HepG2 (cell line): ENCODE measurements around the gene ATP2A3. TPM values are rescaled to one million over a fixed set of nuclear protein-coding genes. Genes with fewer than 3 reads are reported as not detected.

ENCODE experiments used
- EP300 ChIP-seq, 3 experiments: sonication (generic) in 1 of 3; formaldehyde crosslinking in 1 of 3; IDR thresholded peaks; 2 replicates each; pipeline versions ENCODE4 v1.5.1 to v1.6.1; 2011 to 2020; ENCODE audit warnings: low read depth in 2 of 3, low read length in 2 of 3, borderline replicate concordance in 1 of 3, improper control_type of control experiment in 1 of 3, mild to moderate bottlenecking in 1 of 3, missing genetic modification reagents in 1 of 3, moderate library complexity in 1 of 3
- ESRRA ChIP-seq: sonication (generic); formaldehyde crosslinking; IDR thresholded peaks from 2 replicates; pipeline ENCODE4 v1.5.1; 2020; ENCODE audit warnings: mild to moderate bottlenecking, low read depth, missing genetic modification reagents
- HOXA9 ChIP-seq: sonication (generic); formaldehyde crosslinking; IDR thresholded peaks from 2 replicates; pipeline ENCODE4 v1.8.1; 2022; ENCODE audit warnings: missing genetic modification reagents, mild to moderate bottlenecking, moderate library complexity, borderline replicate concordance
- NCOA2 ChIP-seq: sonication (generic); formaldehyde crosslinking; IDR thresholded peaks from 2 replicates; pipeline ENCODE4 v1.8.0; 2022; ENCODE audit warnings: inconsistent platforms
- PITX1 ChIP-seq: sonication (generic); formaldehyde crosslinking; IDR thresholded peaks from 2 replicates; pipeline ENCODE4 v1.5.1; 2020; ENCODE audit warnings: mild to moderate bottlenecking, missing genetic modification reagents
- ZFYVE20 ChIP-seq: sonication (generic); formaldehyde crosslinking; IDR thresholded peaks from 2 replicates; pipeline ENCODE4 v1.8.0; 2023; ENCODE audit warnings: low read depth, mild to moderate bottlenecking, moderate library complexity, missing genetic modification reagents, borderline replicate concordance
- ZNF264 ChIP-seq: sonication (generic); formaldehyde crosslinking; IDR thresholded peaks from 2 replicates; pipeline ENCODE4 v1.4.0; 2020; ENCODE audit warnings: missing genetic modification reagents
- ZNF713 ChIP-seq: sonication (generic); formaldehyde crosslinking; IDR thresholded peaks from 2 replicates; pipeline ENCODE4 v1.4.0; 2020; ENCODE audit warnings: mild to moderate bottlenecking, missing genetic modification reagents
- polyA plus RNA-seq, 8 experiments: library from polyadenylated mRNA; depleted of rRNA in 3 of 8; stranded (reverse) in 7 of 8; unstranded in 1 of 8; fragments of >200 nt; fragmentation: Illumina TruSeq in 4 of 8; extraction: Trizol in 4 of 8; gene quantifications; 2 replicates each; pipeline versions ENCODE4 v1.2.1 to v1.2.3, GENCODE V29; 2011 to 2016; ENCODE audit warnings: low read depth in 4 of 8, missing spikeins in 1 of 8, mixed read lengths in 1 of 8; ENCODE audit not compliant: insufficient read depth in 1 of 8
- total RNA-seq, 5 experiments: library from RNA; depleted of rRNA; stranded (reverse); fragments of >200 nt; fragmentation: Illumina TruSeq; extraction: Trizol; gene quantifications; 2 replicates each; pipeline ENCODE4 v1.2.3, GENCODE V29; 2016; ENCODE audit warnings: low read depth in 1 of 5
- TF ChIP-seq, protein P1 (sequence below): sonication (generic); formaldehyde crosslinking; IDR thresholded peaks from 2 replicates; pipeline ENCODE4 v1.9.0; 2022; ENCODE audit warnings: low read depth, missing genetic modification reagents
- TF ChIP-seq, protein P2 (sequence below): sonication (generic); formaldehyde crosslinking; conservative IDR thresholded peaks from 2 replicates; pipeline ENCODE4 v1.5.0; 2020; ENCODE audit warnings: missing genetic modification reagents

The ATP2A3 gene
- total and polyA plus RNA-seq, 2 of the 13 experiments (the other 11 are each of a cell fraction or from before 2014, with no cell fraction given) = 0.07 TPM; not detected in 1

DNA sequence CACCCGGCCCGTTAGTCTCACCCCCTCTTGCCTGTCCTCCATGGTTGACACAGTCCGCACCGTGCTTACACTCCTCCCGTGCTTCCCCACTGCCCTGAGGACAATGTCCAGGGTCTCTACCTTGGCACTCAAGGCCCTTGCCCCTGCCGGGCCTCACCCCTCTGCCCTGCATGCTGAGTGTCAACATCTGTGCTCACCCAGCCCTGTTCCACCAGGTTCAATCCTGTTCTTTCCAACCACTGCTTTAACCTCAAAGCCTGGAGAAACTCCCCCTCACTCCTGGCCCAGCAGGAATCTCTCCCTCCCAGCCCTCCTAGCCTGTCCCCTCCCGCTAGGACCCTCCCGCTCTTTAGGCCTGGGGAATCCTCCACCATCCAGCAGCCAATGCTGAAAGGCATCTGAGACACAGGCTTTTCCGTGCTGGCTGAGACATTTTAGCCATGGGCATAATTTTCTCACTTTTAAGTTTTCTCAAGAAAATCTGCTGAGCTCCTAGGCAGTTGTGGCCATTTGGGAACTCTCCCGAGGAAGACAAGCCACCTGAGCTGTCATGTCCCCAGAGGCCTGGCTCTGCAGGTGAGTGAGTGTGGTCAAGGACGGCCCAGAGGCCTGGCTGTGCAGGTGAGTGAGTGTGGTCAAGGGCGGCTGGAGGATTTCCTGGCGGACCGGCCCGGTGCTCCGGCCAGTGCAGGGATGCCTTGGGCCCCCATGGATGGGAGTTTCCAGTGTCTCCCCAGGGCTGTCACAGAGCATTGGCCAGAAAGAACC is 37.2 kb downstream of the ATP2A3 start (continued):
- TF ChIP-seq ZFYVE20 = no peak
- no peak for TF ChIP-seq HOXA9 (CRISPR knock-in tag)
- TF ChIP-seq PITX1 (CRISPR knock-in tag) = 0 out of 2 replicates have a peak, but pooled peaks have one; percentile 39
- TF ChIP-seq NCOA2 (CRISPR knock-in tag) = no peak
- peak; percentile 24; the same call in 1 of the 2 replicates for TF ChIP-seq ESRRA (CRISPR knock-in tag)
- TF ChIP-seq, protein P1, sequence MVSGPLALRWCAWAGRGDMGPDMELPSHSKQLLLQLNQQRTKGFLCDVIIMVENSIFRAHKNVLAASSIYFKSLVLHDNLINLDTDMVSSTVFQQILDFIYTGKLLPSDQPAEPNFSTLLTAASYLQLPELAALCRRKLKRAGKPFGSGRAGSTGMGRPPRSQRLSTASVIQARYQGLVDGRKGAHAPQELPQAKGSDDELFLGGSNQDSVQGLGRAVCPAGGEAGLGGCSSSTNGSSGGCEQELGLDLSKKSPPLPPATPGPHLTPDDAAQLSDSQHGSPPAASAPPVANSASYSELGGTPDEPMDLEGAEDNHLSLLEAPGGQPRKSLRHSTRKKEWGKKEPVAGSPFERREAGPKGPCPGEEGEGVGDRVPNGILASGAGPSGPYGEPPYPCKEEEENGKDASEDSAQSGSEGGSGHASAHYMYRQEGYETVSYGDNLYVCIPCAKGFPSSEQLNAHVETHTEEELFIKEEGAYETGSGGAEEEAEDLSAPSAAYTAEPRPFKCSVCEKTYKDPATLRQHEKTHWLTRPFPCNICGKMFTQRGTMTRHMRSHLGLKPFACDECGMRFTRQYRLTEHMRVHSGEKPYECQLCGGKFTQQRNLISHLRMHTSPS (CRISPR knock-in tag) = peak; percentile 92
- TF ChIP-seq, protein P2, sequence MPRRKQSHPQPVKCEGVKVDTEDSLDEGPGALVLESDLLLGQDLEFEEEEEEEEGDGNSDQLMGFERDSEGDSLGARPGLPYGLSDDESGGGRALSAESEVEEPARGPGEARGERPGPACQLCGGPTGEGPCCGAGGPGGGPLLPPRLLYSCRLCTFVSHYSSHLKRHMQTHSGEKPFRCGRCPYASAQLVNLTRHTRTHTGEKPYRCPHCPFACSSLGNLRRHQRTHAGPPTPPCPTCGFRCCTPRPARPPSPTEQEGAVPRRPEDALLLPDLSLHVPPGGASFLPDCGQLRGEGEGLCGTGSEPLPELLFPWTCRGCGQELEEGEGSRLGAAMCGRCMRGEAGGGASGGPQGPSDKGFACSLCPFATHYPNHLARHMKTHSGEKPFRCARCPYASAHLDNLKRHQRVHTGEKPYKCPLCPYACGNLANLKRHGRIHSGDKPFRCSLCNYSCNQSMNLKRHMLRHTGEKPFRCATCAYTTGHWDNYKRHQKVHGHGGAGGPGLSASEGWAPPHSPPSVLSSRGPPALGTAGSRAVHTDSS (CRISPR knock-in tag) = no peak
- TF ChIP-seq ZNF264 (CRISPR knock-in tag) = no peak
- no peak for TF ChIP-seq ZNF713 (CRISPR knock-in tag)
- no peak for TF ChIP-seq EP300 (IDR thresholded peaks at IDR 0.05; ENCODE audit: low read depth in 2 of 2, low read length in 2 of 2)
- no peak for TF ChIP-seq EP300 (CRISPR knock-in tag; IDR thresholded peaks at IDR 0.05; ENCODE audit: borderline replicate concordance)
- TF ChIP-seq, all 625 proteins: peak for 16
